Measurements from ENCODE around the gene JDP2.
A peak's percentile ranks its signal among the peaks of the same experiment; 100 is the strongest.

Gene JDP2

GRCh38 chr14:75493592-75494087 lies 65.8 kb downstream of the JDP2 start (continued):
- no peak for TF ChIP-seq ZNF692 (tag by site-specific recombination; IDR thresholded peaks at IDR 0.05)

DNA sequence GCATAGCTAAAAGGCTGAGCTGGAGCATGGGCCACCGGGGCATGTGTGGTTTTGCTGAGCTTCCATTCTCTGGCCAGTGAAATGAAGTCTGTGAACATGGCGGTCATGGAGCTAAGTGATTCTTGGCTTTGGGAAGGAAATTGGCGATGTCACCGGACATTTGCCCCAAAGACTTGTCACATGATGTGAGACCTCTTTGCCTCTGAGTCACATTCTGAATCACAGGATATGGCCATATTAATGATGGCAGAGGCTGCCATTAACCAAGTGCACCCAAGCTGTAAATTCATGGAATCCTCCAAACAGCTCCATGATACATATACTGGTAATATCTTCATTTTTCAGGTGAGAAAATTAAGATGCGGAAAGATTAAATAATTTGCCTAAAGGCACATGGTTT lies 67.1 kb downstream of the JDP2 start:
- H3K4me1 ChIP-seq (ENCODE audit: control insufficient read depth, insufficient read depth, low read length) = peaks cover 11% of the 10 kb centered on the region
- POLR2A ChIA-PET = no interaction called here
- H3K36me3 ChIP-seq (ENCODE audit: control insufficient read depth in 2 of 2, insufficient read depth in 1 of 2, low read length in 2 of 2) = no peaks in the 10 kb centered on the region
- no peak overlapping the region for H3K4me3 ChIP-seq (ENCODE audit: low read depth, low read length)
- H3K27ac ChIP-seq (ENCODE audit: extremely low read depth, low read depth, low read length) = no peak overlapping the region
- H3K9me3 ChIP-seq (ENCODE audit: control insufficient read depth, insufficient read depth, low read depth, low read length) = no peaks in the 10 kb centered on the region
- CTCF ChIA-PET = interaction anchor here (0.9 to 2.8 kb wide), 4 partner anchors 8 to 200 kb away, joined by 3 to 16 read pairs (median 10); no protein-coding TSS in a partner anchor
- TF ChIP-seq YY2 (tag by site-specific recombination; IDR thresholded peaks at IDR 0.05) (peak; percentile 77), ZNF529 (tag by site-specific recombination; IDR thresholded peaks at IDR 0.05; ENCODE audit: insufficient replicate concordance) (no peak)

- POLR2A ChIA-PET = no interaction called here
- CTCF ChIA-PET = interaction anchor here (0.6 to 2.8 kb wide), 6 partner anchors 9 to 201 kb away, joined by 3 to 16 read pairs (median 6); no protein-coding TSS in a partner anchor
- Histone ChIP-seq H3K4me1 (ENCODE audit: control insufficient read depth, insufficient read depth, low read length) (peaks cover 11% of the 10 kb centered on the region), H3K36me3 (ENCODE audit: control insufficient read depth in 2 of 2, insufficient read depth in 1 of 2, low read length in 2 of 2) (no peaks in the 10 kb centered on the region), H3K27ac (ENCODE audit: extremely low read depth, low read depth, low read length) (no peak overlapping the region), H3K4me3 (ENCODE audit: low read depth, low read length) (no peak overlapping the region), H3K9me3 (ENCODE audit: control insufficient read depth, insufficient read depth, low read depth, low read length) (no peaks in the 10 kb centered on the region)
- TF ChIP-seq ZNF366 (tag by site-specific recombination; conservative IDR thresholded peaks at IDR 0.05) (0 out of 2 replicates have a peak, but pooled peaks have one; percentile 13), PRDM4 (tag by site-specific recombination; IDR thresholded peaks at IDR 0.05) (peak; percentile 38; the same call in 1 of the 2 replicates), ZNF768 (tag by site-specific recombination; IDR thresholded peaks at IDR 0.05) (no peak), ZBTB17 (tag by site-specific recombination; IDR thresholded peaks at IDR 0.05) (no peak), ZNF571 (tag by site-specific recombination; IDR thresholded peaks at IDR 0.05) (no peak), ZNF146 (tag by site-specific recombination; IDR thresholded peaks at IDR 0.05) (no peak), FEZF1 (tag by site-specific recombination; IDR thresholded peaks at IDR 0.05) (peak; percentile 13; the same call in 1 of the 2 replicates), ZNF747 (tag by site-specific recombination; IDR thresholded peaks at IDR 0.05) (no peak)
- TF ChIP-seq, protein P1, sequence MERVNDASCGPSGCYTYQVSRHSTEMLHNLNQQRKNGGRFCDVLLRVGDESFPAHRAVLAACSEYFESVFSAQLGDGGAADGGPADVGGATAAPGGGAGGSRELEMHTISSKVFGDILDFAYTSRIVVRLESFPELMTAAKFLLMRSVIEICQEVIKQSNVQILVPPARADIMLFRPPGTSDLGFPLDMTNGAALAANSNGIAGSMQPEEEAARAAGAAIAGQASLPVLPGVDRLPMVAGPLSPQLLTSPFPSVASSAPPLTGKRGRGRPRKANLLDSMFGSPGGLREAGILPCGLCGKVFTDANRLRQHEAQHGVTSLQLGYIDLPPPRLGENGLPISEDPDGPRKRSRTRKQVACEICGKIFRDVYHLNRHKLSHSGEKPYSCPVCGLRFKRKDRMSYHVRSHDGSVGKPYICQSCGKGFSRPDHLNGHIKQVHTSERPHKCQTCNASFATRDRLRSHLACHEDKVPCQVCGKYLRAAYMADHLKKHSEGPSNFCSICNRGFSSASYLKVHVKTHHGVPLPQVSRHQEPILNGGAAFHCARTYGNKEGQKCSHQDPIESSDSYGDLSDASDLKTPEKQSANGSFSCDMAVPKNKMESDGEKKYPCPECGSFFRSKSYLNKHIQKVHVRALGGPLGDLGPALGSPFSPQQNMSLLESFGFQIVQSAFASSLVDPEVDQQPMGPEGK (tag by site-specific recombination; IDR thresholded peaks at IDR 0.05) = no peak
Measured at GRCh38 chr14:75495399-75495798, 67.6 kb downstream of the JDP2 start.

- H3K27ac ChIP-seq (ENCODE audit: extremely low read depth, low read depth, low read length) = no peak overlapping the region
- ChIA-PET POLR2A (interaction anchor here (1.4 kb wide), 1 partner anchor 369 kb away, joined by 3 read pairs; the partner anchor contains the start of gene NEK9), CTCF (interaction anchor here (0.6 to 2.8 kb wide), 7 partner anchors 9 to 201 kb away, joined by 3 to 16 read pairs (median 4); no protein-coding TSS in a partner anchor)
- H3K4me1 ChIP-seq (ENCODE audit: control insufficient read depth, insufficient read depth, low read length) = peaks cover 11% of the 10 kb centered on the region
- no peak overlapping the region for H3K4me3 ChIP-seq (ENCODE audit: low read depth, low read length)
- no peaks in the 10 kb centered on the region for H3K36me3 ChIP-seq (ENCODE audit: control insufficient read depth in 2 of 2, insufficient read depth in 1 of 2, low read length in 2 of 2)
- no peaks in the 10 kb centered on the region for H3K9me3 ChIP-seq (ENCODE audit: control insufficient read depth, insufficient read depth, low read depth, low read length)
- no peak for TF ChIP-seq ZNF398 (tag by site-specific recombination; IDR thresholded peaks at IDR 0.05)
- no peak for TF ChIP-seq ZBTB17 (tag by site-specific recombination; IDR thresholded peaks at IDR 0.05)
- no peak for TF ChIP-seq ZNF138 (tag by site-specific recombination; IDR thresholded peaks at IDR 0.05; ENCODE audit: borderline replicate concordance)
- no peak for TF ChIP-seq ZNF140 (tag by site-specific recombination; IDR thresholded peaks at IDR 0.05)
- TF ChIP-seq ZNF121 (tag by site-specific recombination; IDR thresholded peaks at IDR 0.05) = no peak
- TF ChIP-seq ZNF791 (tag by site-specific recombination; IDR thresholded peaks at IDR 0.05) = no peak
- no peak for TF ChIP-seq ZFP69B (tag by site-specific recombination; IDR thresholded peaks at IDR 0.05)
- TF ChIP-seq GFI1B (tag by site-specific recombination; IDR thresholded peaks at IDR 0.05) = no peak
- TF ChIP-seq BCL6B (tag by site-specific recombination; IDR thresholded peaks at IDR 0.05) = no peak
- no peak for TF ChIP-seq ZNF707 (tag by site-specific recombination; IDR thresholded peaks at IDR 0.05)
Measured at GRCh38 chr14:75495882-75496281, 68.1 kb downstream of the JDP2 start.

All from HEK293 (cell line).